SK-N-SH (cell line): ENCODE results near the gene ARFGAP1. TPM values are rescaled to one million over a fixed set of nuclear protein-coding genes. Genes with fewer than 3 reads are reported as not detected.

ENCODE experiments used
- CTCF ChIA-PET: fragments of 300-600, 350-600 bp; formaldehyde crosslinking; extraction: SDS; loops from one replicate; lab custom pipeline; 2021; lab: Yijun Ruan, JAX
- POLR2A ChIA-PET: fragments of 350-600 bp; sonication (Branson Sonifier 250); formaldehyde crosslinking; extraction: SDS; loops from one replicate; lab custom pipeline; 2020; ENCODE audit warnings: antibody characterized with exemption, inconsistent platforms; lab: Yijun Ruan, JAX
- DNase-seq: peaks from one replicate; pipeline ENCODE4 v3.0.0; 2012
- H2AFZ ChIP-seq: fragments of 200-600 bp; sonication (generic); 2 replicates; pipeline ENCODE4 v1.8.1; 2016; ENCODE audit warnings: antibody characterized with exemption, mild to moderate bottlenecking, low read depth
- H3F3A ChIP-seq: fragments of 200-600 bp; sonication (generic); replicated peaks from 2 replicates; pipeline ENCODE3; 2016; ENCODE audit warnings: antibody characterized with exemption, mild to moderate bottlenecking; ENCODE audit not compliant: insufficient read depth
- H3K27ac ChIP-seq, 2 experiments: fragments of 200-500 bp in 1 of 2; fragments of 200-600 bp in 1 of 2; sonication (Bioruptor generic) in 1 of 2; sonication (generic), shearing (Covaris generic) in 1 of 2; 2 replicates each; pipeline versions ENCODE4 v1.5.1 to v1.6.1; 2014 to 2016; ENCODE audit warnings: low read depth in 2 of 2, inconsistent platforms in 1 of 2, low read length in 1 of 2, mild to moderate bottlenecking in 1 of 2, mixed read lengths in 1 of 2
- H3K27me3 ChIP-seq: fragments of 200-600 bp; sonication (generic), shearing (Covaris generic); 2 replicates; pipeline ENCODE4 v1.6.1; 2016; ENCODE audit warnings: mixed run types; ENCODE audit not compliant: insufficient read depth
- H3K36me3 ChIP-seq, 2 experiments: fragments of 200-500 bp in 1 of 2; fragments of 200-600 bp in 1 of 2; sonication (Bioruptor generic) in 1 of 2; sonication (generic) in 1 of 2; replicated peaks in 1 of 2; 2 replicates each; pipeline versions ENCODE3 to v1.5.1; 2014 to 2016; ENCODE audit warnings: low read length in 1 of 2, mild to moderate bottlenecking in 1 of 2; ENCODE audit not compliant: insufficient read depth in 2 of 2, control insufficient read depth in 1 of 2
- H3K4me1 ChIP-seq, 2 experiments: fragments of 200-500 bp in 1 of 2; fragments of 200-600 bp in 1 of 2; sonication (Bioruptor generic) in 1 of 2; sonication (generic), shearing (Covaris generic) in 1 of 2; 2 replicates each; pipeline versions ENCODE4 v1.5.1 to v1.6.1; 2014 to 2016; ENCODE audit warnings: low read depth in 1 of 2, low read length in 1 of 2, mixed run types in 1 of 2; ENCODE audit not compliant: insufficient read depth in 2 of 2, control insufficient read depth in 1 of 2
- H3K4me2 ChIP-seq: fragments of 200-600 bp; sonication (generic), shearing (Covaris generic); 2 replicates; pipeline ENCODE4 v1.6.1; 2017; ENCODE audit warnings: mixed run types
- H3K4me3 ChIP-seq, 2 experiments: fragments of 200-500 bp in 1 of 2; fragments of 200-600 bp in 1 of 2; sonication (Bioruptor generic) in 1 of 2; sonication (generic), shearing (Covaris generic) in 1 of 2; 2 replicates each; pipeline versions ENCODE4 v1.5.1 to v1.8.1; 2014 to 2016; ENCODE audit warnings: low read depth in 2 of 2, inconsistent platforms in 1 of 2, low read length in 1 of 2, mild to moderate bottlenecking in 1 of 2, mixed read lengths in 1 of 2, moderate library complexity in 1 of 2
- H3K79me2 ChIP-seq: fragments of 200-600 bp; sonication (generic); 2 replicates; pipeline ENCODE4 v1.8.1; 2017; ENCODE audit warnings: mild to moderate bottlenecking; ENCODE audit not compliant: insufficient read depth
- H3K9ac ChIP-seq: fragments of 200-600 bp; sonication (generic); 2 replicates; pipeline ENCODE4 v1.6.1; 2017; ENCODE audit warnings: mixed run types
- H3K9me2 ChIP-seq: fragments of 200-600 bp; sonication (generic); 2 replicates; pipeline ENCODE4 v1.6.1; 2017; ENCODE audit warnings: mixed run types
- H3K9me3 ChIP-seq: fragments of 200-600 bp; sonication (generic); 2 replicates; pipeline ENCODE4 v1.6.1; 2017; ENCODE audit warnings: mixed run types, mild to moderate bottlenecking, moderate library complexity
- H4K20me1 ChIP-seq: fragments of 200-600 bp; sonication (generic); 2 replicates; pipeline ENCODE4 v1.6.1; 2017; ENCODE audit warnings: mild to moderate bottlenecking, mixed run types; ENCODE audit not compliant: insufficient read depth
- FOXJ3 ChIP-seq: sonication (generic); formaldehyde crosslinking; IDR thresholded peaks from 2 replicates; pipeline ENCODE4 v1.5.1; 2020; ENCODE audit warnings: mild to moderate bottlenecking, missing genetic modification reagents
- FOXM1 ChIP-seq: IDR thresholded peaks from 2 replicates; pipeline ENCODE4 v1.4.0; 2012; ENCODE audit warnings: low read depth, mild to moderate bottlenecking
- GABPA ChIP-seq: IDR thresholded peaks from 2 replicates; pipeline ENCODE4 v1.4.0; 2012; ENCODE audit warnings: low read depth, mild to moderate bottlenecking
- IRF3 ChIP-seq: fragments of 150-350 bp; IDR thresholded peaks from 2 replicates; pipeline ENCODE4 v1.6.1; 2016; ENCODE audit warnings: mild to moderate bottlenecking, low read depth, low read length
- MXI1 ChIP-seq: IDR thresholded peaks from 2 replicates; pipeline ENCODE4 v1.6.1; 2012; ENCODE audit warnings: mild to moderate bottlenecking, low read depth, low read length, improper control_type of control experiment
- SIN3A ChIP-seq: IDR thresholded peaks from 2 replicates; pipeline ENCODE4 v1.6.1; 2012; ENCODE audit warnings: low read depth, mild to moderate bottlenecking, low read length, moderate library complexity, borderline replicate concordance
- TCF12 ChIP-seq: IDR thresholded peaks from 2 replicates; pipeline ENCODE4 v1.4.0; 2012
- TEAD4 ChIP-seq: IDR thresholded peaks from 2 replicates; pipeline ENCODE4 v1.4.0; 2012; ENCODE audit warnings: mild to moderate bottlenecking, borderline replicate concordance; ENCODE audit not compliant: insufficient read depth
- USF1 ChIP-seq: IDR thresholded peaks from 2 replicates; pipeline ENCODE4 v1.4.0; 2012; ENCODE audit warnings: low read depth, borderline replicate concordance
- USF2 ChIP-seq: fragments of 150-350 bp; IDR thresholded peaks from 2 replicates; pipeline ENCODE4 v1.6.1; 2017; ENCODE audit warnings: antibody characterized with exemption, low read length, low read depth, borderline replicate concordance
- YY1 ChIP-seq: IDR thresholded peaks from 2 replicates; pipeline ENCODE4 v1.4.0; 2012; ENCODE audit warnings: low read depth, mild to moderate bottlenecking
- ZBTB33 ChIP-seq: IDR thresholded peaks from 2 replicates; pipeline ENCODE4 v1.4.0; 2012; ENCODE audit warnings: low read depth, borderline replicate concordance
- WGBS: methylation state at CpG from one replicate; pipeline ENCODE4 v1.1.6; 2017; ENCODE audit warnings: low lambda C conversion rate; 5-methylcytosine and 5-hydroxymethylcytosine counted together
- polyA plus RNA-seq, 3 experiments: library from polyadenylated mRNA; depleted of rRNA; stranded (reverse); fragments of >200 nt; gene quantifications; 2 replicates each; pipeline ENCODE4 v1.2.3, GENCODE V29; 2012

ARFGAP1 gene
- polyA plus RNA-seq, 1 of the 3 experiments (the other 2 are of a cell fraction), result 72.7 TPM

- TF ChIP-seq FOXM1 (no peak), TEAD4 (no peak), YY1 (no peak), ZBTB33 (no peak)
Observed at GRCh38 chr20:63330084-63330760, 57.6 kb downstream of the ARFGAP1 start (continued).

GRCh38 chr20:63330940-63331339 lies 58.3 kb downstream of the ARFGAP1 start:
- H2AFZ ChIP-seq, result no peak overlapping the region
- H3K9me2 ChIP-seq, result no peaks in the 10 kb centered on the region
- H4K20me1 ChIP-seq, result no peaks in the 10 kb centered on the region
- no peaks in the 10 kb centered on the region for H3K79me2 ChIP-seq
- no peaks in the 10 kb centered on the region for H3K36me3 ChIP-seq
- no peak overlapping the region for H3K4me2 ChIP-seq
- CTCF ChIA-PET, result interaction anchor here (1.2 to 4.0 kb wide), 3 partner anchors 22 to 148 kb away, joined by 3 to 28 read pairs (median 5); no protein-coding TSS in a partner anchor
- H3K4me1 ChIP-seq, result peaks cover 0 to 3% of the 10 kb centered on the region in 2 experiments; a peak in 1 of 4 replicates
- POLR2A ChIA-PET, result no interaction called here
- H3K27me3 ChIP-seq, result no peaks in the 10 kb centered on the region
- 54% methylated on average over 9 of the region's 13 CpGs for WGBS
- H3K9ac ChIP-seq, result no peak overlapping the region
- no peak overlapping the region for H3K4me3 ChIP-seq
- H3F3A ChIP-seq, result no peaks in the 10 kb centered on the region
- TF ChIP-seq FOXJ3 (no peak), SIN3A (no peak), FOXM1 (no peak), USF2 (no peak), IRF3 (no peak), USF1 (no peak), GABPA (no peak), TCF12 (no peak), MXI1 (no peak)
- DNase-seq, result no peak
- H3K9me3 ChIP-seq, result no peaks in the 10 kb centered on the region
- no peak overlapping the region for H3K27ac ChIP-seq
